Parathyroid adenoma (tissue), 2 donors: ENCODE results near the gene BTG2.

Experiments
- H2AFZ ChIP-seq: fragments of 300-600 bp; sonication (generic); one replicate; pipeline ENCODE4 v1.7.0; 2017; ENCODE audit warnings: antibody characterized with exemption, mild to moderate bottlenecking
- H3K27ac ChIP-seq: fragments of 300-600 bp; sonication (generic); one replicate; pipeline ENCODE4 v1.7.0; 2017
- H3K27me3 ChIP-seq: fragments of 300-600 bp; sonication (generic); one replicate; pipeline ENCODE4 v1.7.0; 2017; ENCODE audit warnings: low read length; ENCODE audit not compliant: control insufficient read depth, insufficient read depth
- H3K36me3 ChIP-seq: fragments of 300-600 bp; sonication (generic); one replicate; pipeline ENCODE4 v1.7.0; 2017; ENCODE audit warnings: low read length; ENCODE audit not compliant: control insufficient read depth, insufficient read depth
- H3K4me1 ChIP-seq: fragments of 300-600 bp; sonication (generic); one replicate; pipeline ENCODE4 v1.7.0; 2017; ENCODE audit warnings: control low read depth
- H3K4me2 ChIP-seq: fragments of 300-600 bp; sonication (generic); one replicate; pipeline ENCODE4 v1.7.0; 2017; ENCODE audit warnings: low read length
- H3K4me3 ChIP-seq: fragments of 300-600 bp; sonication (generic); one replicate; pipeline ENCODE4 v1.7.0; 2017; ENCODE audit warnings: low read depth, low read length
- H3K79me2 ChIP-seq: fragments of 300-600 bp; sonication (generic); one replicate; pipeline ENCODE4 v1.7.0; 2017; ENCODE audit warnings: control low read depth
- H3K9ac ChIP-seq: fragments of 300-600 bp; sonication (generic); one replicate; pipeline ENCODE4 v1.7.0; 2017; ENCODE audit warnings: mild to moderate bottlenecking
- H3K9me3 ChIP-seq: fragments of 300-600 bp; sonication (generic); one replicate; pipeline ENCODE4 v1.7.0; 2017; ENCODE audit warnings: low read length; ENCODE audit not compliant: control insufficient read depth
- CTCF ChIP-seq: fragments of 300-600 bp; sonication (generic); IDR thresholded peaks from one replicate; pipeline ENCODE4 v1.7.0; 2017; ENCODE audit warnings: antibody characterized with exemption, mild to moderate bottlenecking
- donor health status: primary hyperparathyroidism.

The BTG2 gene

GRCh38 chr1:203273869-203274602 lies 31.3 kb upstream of the BTG2 start:
- H3K27me3 ChIP-seq, result no peaks in the 10 kb centered on the region
- H3K9me3 ChIP-seq, result no peaks in the 10 kb centered on the region
- no peak overlapping the region for H2AFZ ChIP-seq
- TF ChIP-seq CTCF, result no peak
- no peak overlapping the region for H3K4me2 ChIP-seq
- H3K36me3 ChIP-seq, result no peaks in the 10 kb centered on the region
- no peaks in the 10 kb centered on the region for H3K79me2 ChIP-seq
- H3K4me3 ChIP-seq, result no peak overlapping the region
- no peaks in the 10 kb centered on the region for H3K4me1 ChIP-seq
- H3K9ac ChIP-seq, result no peak overlapping the region
- H3K27ac ChIP-seq, result peak overlapping the region; percentile 24

GRCh38 chr1:203274603-203275381 lies 30.5 kb upstream of the BTG2 start:
- Histone ChIP-seq H3K36me3 (no peaks in the 10 kb centered on the region), H3K27me3 (no peaks in the 10 kb centered on the region), H2AFZ (peak overlapping the region; percentile 28), H3K9me3 (no peaks in the 10 kb centered on the region), H3K4me3 (no peak overlapping the region), H3K27ac (no peak overlapping the region), H3K4me1 (no peaks in the 10 kb centered on the region), H3K9ac (no peak overlapping the region), H3K79me2 (no peaks in the 10 kb centered on the region), H3K4me2 (no peak overlapping the region)
- no peak for TF ChIP-seq CTCF

- no peak for TF ChIP-seq CTCF
- H3K4me2 ChIP-seq, result no peak overlapping the region
- no peak overlapping the region for H2AFZ ChIP-seq
- no peaks in the 10 kb centered on the region for H3K9me3 ChIP-seq
- no peaks in the 10 kb centered on the region for H3K27me3 ChIP-seq
- H3K36me3 ChIP-seq, result no peaks in the 10 kb centered on the region
- H3K4me1 ChIP-seq, result no peaks in the 10 kb centered on the region
- H3K27ac ChIP-seq, result no peak overlapping the region
- H3K79me2 ChIP-seq, result no peaks in the 10 kb centered on the region
- H3K9ac ChIP-seq, result no peak overlapping the region
- no peak overlapping the region for H3K4me3 ChIP-seq
Observed at GRCh38 chr1:203275656-203276272, 29.6 kb upstream of the BTG2 start.

DNA sequence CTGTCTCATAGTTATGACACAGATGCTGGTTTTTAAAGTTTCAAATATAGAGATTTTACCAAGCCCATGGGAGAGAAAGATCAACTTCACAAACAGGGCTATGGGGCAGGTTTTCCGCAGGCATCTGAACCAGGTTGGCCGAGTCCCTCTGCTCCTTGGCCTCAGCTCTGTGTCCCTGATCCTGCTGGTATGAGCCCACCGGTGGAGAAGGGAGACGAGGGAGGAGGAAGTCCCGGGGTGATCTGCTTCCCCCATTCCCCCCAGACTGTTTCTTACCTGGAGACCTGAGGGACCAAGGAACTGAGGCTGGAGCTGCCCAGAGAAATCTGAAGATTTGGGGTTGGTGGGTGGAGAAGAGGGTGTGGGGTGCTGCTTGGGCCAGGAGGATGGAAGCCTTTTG lies 28.9 kb upstream of the BTG2 start:
- Histone ChIP-seq H3K4me2 (no peak overlapping the region), H3K9me3 (no peaks in the 10 kb centered on the region), H3K4me1 (no peaks in the 10 kb centered on the region), H3K79me2 (no peaks in the 10 kb centered on the region), H3K27ac (no peak overlapping the region), H2AFZ (no peak overlapping the region), H3K9ac (no peak overlapping the region), H3K36me3 (no peaks in the 10 kb centered on the region), H3K4me3 (no peak overlapping the region), H3K27me3 (no peaks in the 10 kb centered on the region)
- TF ChIP-seq CTCF, result no peak
